Panc1 (cell line): Measurements from ENCODE around the gene NME2. TPM values are rescaled to one million over a fixed set of nuclear protein-coding genes. Genes with fewer than 3 reads are reported as not detected.

ENCODE experiments used
- ATAC-seq: fragments of 200-7000 bp; cut with Tn5 transposase; 2 replicates; pipeline ENCODE4 v1.9.1; 2020; ENCODE audit warnings: mild to moderate bottlenecking, moderate library complexity
- BruUV-seq: library from RNA; stranded (reverse); fragments of 400-500 nt; replicated peaks from 2 replicates; lab custom pipeline; 2021; lab: Mats Ljungman, UMichigan
- CTCF ChIA-PET: fragments of 300-600 bp; sonication (Branson Sonifier 250); formaldehyde crosslinking; loops from one replicate; lab custom pipeline; 2022; ENCODE audit warnings: antibody characterized with exemption; lab: Charles Lee
- POLR2A ChIA-PET: fragments of 300-600 bp; sonication (Branson Sonifier 250); formaldehyde crosslinking; loops from one replicate; lab custom pipeline; 2022; ENCODE audit warnings: antibody characterized with exemption; lab: Charles Lee
- DNase-seq: peaks from one replicate; pipeline ENCODE4 v3.0.0-alpha.2; 2010; ENCODE audit warnings: low read depth, low spot score
- H3K27ac ChIP-seq: 2 replicates; pipeline ENCODE4 v1.5.1; 2011; ENCODE audit warnings: mild to moderate bottlenecking, low read length, inconsistent platforms
- H3K27me3 ChIP-seq: fragments of 200-500 bp; sonication (Bioruptor generic); 2 replicates; pipeline ENCODE4 v1.6.0; 2014; ENCODE audit warnings: low read length, inconsistent platforms; ENCODE audit not compliant: control insufficient read depth, insufficient read depth
- H3K36me3 ChIP-seq: fragments of 200-500 bp; sonication (Bioruptor generic); 2 replicates; pipeline ENCODE4 v1.5.1; 2014; ENCODE audit warnings: inconsistent platforms, mild to moderate bottlenecking, low read length, moderate library complexity; ENCODE audit not compliant: control insufficient read depth, insufficient read depth
- H3K4me1 ChIP-seq: 2 replicates; pipeline ENCODE4 v1.5.1; 2011; ENCODE audit warnings: inconsistent platforms, mild to moderate bottlenecking, low read length, moderate library complexity; ENCODE audit not compliant: control insufficient read depth, insufficient read depth
- H3K4me3 ChIP-seq, 2 experiments: 2 replicates each; pipeline ENCODE4 v1.5.1; 2011 to 2012; ENCODE audit warnings: low read depth in 2 of 2, low read length in 2 of 2, mild to moderate bottlenecking in 2 of 2, inconsistent platforms in 1 of 2, moderate library complexity in 1 of 2
- H3K9me3 ChIP-seq: fragments of 200-500 bp; sonication (Bioruptor generic); 2 replicates; pipeline ENCODE4 v1.5.1; 2014; ENCODE audit warnings: low read depth, mild to moderate bottlenecking, inconsistent platforms, low read length, moderate library complexity; ENCODE audit not compliant: control insufficient read depth, insufficient read depth
- POLR2AphosphoS5 ChIP-seq: IDR thresholded peaks from 2 replicates; pipeline ENCODE4 v1.6.1; 2012; ENCODE audit warnings: mild to moderate bottlenecking, low read depth, low read length, moderate library complexity
- SIN3A ChIP-seq: IDR thresholded peaks from 2 replicates; pipeline ENCODE4 v1.6.1; 2012; ENCODE audit warnings: low read depth, mild to moderate bottlenecking, low read length, moderate library complexity, borderline replicate concordance; ENCODE audit not compliant: insufficient read depth
- TCF7L2 ChIP-seq: IDR thresholded peaks from 2 replicates; pipeline ENCODE4 v1.6.1; 2011; ENCODE audit warnings: mild to moderate bottlenecking, low read depth, low read length, inconsistent platforms
- in situ Hi-C: cut with HindIII; loops from 2 replicates; pipeline ENCODE4 v1.10.0; 2016; ENCODE audit warnings: low sequenced_read_pairs, low pct_unique_long_range_greater_than_20kb
- intact Hi-C: fragments of 100-400 bp; cut with micrococcal nuclease; formaldehyde crosslinking; loops from one replicate; pipeline ENCODE4 v1.10.0; 2022; ENCODE audit not compliant: unreplicated experiment
- total RNA-seq: library from RNA; stranded (reverse); gene quantifications from one replicate; pipeline ENCODE4 v1.2.1, GENCODE V29; 2021; ENCODE audit not compliant: unreplicated experiment
- TF ChIP-seq, protein P1 (sequence below): fragments of 450-650 bp; IDR thresholded peaks from 2 replicates; pipeline ENCODE4 v1.5.1; 2017; ENCODE audit warnings: mild to moderate bottlenecking
- TF ChIP-seq, protein P2 (sequence below), 2 experiments: IDR thresholded peaks; 2 replicates each; pipeline ENCODE4 v1.6.1; 2011 to 2012; ENCODE audit warnings: low read depth in 2 of 2, control low read depth in 1 of 2, low read length in 1 of 2, mild to moderate bottlenecking in 1 of 2, moderate library complexity in 1 of 2; ENCODE audit not compliant: insufficient read depth in 1 of 2

The NME2 gene
- total RNA-seq, 1 experiment from 2014 or later = 1,280 TPM

DNA sequence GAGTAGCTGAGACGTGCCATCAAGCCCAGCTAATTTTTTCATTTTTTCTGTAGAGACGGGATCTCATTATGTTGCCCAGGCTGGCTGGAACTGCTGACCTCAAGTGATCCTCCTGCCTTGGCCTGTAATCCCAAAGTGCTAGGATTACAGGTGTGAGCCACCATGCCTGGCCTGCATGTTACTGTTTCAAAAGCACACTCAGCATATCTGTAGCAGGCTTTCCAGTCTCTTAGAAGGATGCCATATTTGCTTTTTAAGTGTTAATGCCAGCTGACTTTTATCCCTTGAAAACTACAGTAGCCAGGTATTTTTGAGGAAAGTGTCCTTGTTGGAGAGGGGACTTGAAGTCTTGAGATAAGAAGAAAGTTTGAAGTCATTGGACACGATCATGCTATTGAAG is 30.3 kb upstream of the NME2 start:
- TF ChIP-seq, protein P1, sequence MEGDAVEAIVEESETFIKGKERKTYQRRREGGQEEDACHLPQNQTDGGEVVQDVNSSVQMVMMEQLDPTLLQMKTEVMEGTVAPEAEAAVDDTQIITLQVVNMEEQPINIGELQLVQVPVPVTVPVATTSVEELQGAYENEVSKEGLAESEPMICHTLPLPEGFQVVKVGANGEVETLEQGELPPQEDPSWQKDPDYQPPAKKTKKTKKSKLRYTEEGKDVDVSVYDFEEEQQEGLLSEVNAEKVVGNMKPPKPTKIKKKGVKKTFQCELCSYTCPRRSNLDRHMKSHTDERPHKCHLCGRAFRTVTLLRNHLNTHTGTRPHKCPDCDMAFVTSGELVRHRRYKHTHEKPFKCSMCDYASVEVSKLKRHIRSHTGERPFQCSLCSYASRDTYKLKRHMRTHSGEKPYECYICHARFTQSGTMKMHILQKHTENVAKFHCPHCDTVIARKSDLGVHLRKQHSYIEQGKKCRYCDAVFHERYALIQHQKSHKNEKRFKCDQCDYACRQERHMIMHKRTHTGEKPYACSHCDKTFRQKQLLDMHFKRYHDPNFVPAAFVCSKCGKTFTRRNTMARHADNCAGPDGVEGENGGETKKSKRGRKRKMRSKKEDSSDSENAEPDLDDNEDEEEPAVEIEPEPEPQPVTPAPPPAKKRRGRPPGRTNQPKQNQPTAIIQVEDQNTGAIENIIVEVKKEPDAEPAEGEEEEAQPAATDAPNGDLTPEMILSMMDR = no peak
- TF ChIP-seq SIN3A (no peak), POLR2AphosphoS5 (no peak), TCF7L2 (no peak)
- TF ChIP-seq, protein P2, sequence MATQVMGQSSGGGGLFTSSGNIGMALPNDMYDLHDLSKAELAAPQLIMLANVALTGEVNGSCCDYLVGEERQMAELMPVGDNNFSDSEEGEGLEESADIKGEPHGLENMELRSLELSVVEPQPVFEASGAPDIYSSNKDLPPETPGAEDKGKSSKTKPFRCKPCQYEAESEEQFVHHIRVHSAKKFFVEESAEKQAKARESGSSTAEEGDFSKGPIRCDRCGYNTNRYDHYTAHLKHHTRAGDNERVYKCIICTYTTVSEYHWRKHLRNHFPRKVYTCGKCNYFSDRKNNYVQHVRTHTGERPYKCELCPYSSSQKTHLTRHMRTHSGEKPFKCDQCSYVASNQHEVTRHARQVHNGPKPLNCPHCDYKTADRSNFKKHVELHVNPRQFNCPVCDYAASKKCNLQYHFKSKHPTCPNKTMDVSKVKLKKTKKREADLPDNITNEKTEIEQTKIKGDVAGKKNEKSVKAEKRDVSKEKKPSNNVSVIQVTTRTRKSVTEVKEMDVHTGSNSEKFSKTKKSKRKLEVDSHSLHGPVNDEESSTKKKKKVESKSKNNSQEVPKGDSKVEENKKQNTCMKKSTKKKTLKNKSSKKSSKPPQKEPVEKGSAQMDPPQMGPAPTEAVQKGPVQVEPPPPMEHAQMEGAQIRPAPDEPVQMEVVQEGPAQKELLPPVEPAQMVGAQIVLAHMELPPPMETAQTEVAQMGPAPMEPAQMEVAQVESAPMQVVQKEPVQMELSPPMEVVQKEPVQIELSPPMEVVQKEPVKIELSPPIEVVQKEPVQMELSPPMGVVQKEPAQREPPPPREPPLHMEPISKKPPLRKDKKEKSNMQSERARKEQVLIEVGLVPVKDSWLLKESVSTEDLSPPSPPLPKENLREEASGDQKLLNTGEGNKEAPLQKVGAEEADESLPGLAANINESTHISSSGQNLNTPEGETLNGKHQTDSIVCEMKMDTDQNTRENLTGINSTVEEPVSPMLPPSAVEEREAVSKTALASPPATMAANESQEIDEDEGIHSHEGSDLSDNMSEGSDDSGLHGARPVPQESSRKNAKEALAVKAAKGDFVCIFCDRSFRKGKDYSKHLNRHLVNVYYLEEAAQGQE (IDR thresholded peaks at IDR 0.05; ENCODE audit: insufficient read depth in 1 of 2, low read depth in 2 of 2, low read length in 1 of 2) = no peak
- intact Hi-C loops = no loop called here
- no peak overlapping the region for H3K4me3 ChIP-seq
- ATAC-seq = no peak
- ChIA-PET POLR2A (interaction anchor here (0.7 kb wide), 1 partner anchor 96 kb away, joined by 4 read pairs; no protein-coding TSS in a partner anchor), CTCF (interaction anchor here (0.8 kb wide), 1 partner anchor 11 kb away, joined by 4 read pairs; no protein-coding TSS in a partner anchor)
- no TSS peak for BruUV-seq
- no peaks in the 10 kb centered on the region for H3K36me3 ChIP-seq
- no peak overlapping the region for H3K27ac ChIP-seq
- no peaks in the 10 kb centered on the region for H3K9me3 ChIP-seq
- no peaks in the 10 kb centered on the region for H3K27me3 ChIP-seq
- in situ Hi-C loops = no loop called here
- no peaks in the 10 kb centered on the region; the same call in 1 of the 2 replicates for H3K4me1 ChIP-seq
- DNase-seq = no peak

DNA sequence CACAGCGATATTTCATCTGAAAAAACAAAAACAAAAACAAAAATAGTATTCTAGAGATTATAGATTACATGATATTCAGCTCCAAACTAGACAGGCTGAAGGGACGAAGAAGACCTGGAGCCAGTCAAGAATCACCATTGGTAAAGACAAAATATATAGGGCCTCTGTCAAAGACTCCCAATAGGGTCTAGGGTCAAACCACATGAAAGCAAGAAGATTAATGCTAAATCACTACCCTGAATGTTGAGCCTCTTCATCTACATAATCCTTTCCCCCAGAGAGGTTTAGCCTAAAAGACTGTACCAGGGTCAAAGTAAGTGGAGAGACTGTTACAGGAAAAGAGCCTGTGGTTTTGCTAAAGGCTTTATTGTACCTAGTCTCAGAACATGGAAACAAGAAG is 23.6 kb upstream of the NME2 start:
- no peak overlapping the region for H3K4me3 ChIP-seq
- no peak for DNase-seq
- intact Hi-C loops = no loop called here
- no peaks in the 10 kb centered on the region for H3K4me1 ChIP-seq
- ChIA-PET POLR2A (interaction anchor here (0.6 kb wide), 1 partner anchor 12 kb away, joined by 10 read pairs; no protein-coding TSS in a partner anchor), CTCF (interaction anchor here (0.6 kb wide), 1 partner anchor 572 kb away, joined by 3 read pairs; no protein-coding TSS in a partner anchor)
- no TSS peak for BruUV-seq
- no peaks in the 10 kb centered on the region for H3K36me3 ChIP-seq
- no peaks in the 10 kb centered on the region for H3K9me3 ChIP-seq
- in situ Hi-C loops = no loop called here
- H3K27ac ChIP-seq = no peak overlapping the region
- no peak for ATAC-seq
- H3K27me3 ChIP-seq = no peaks in the 10 kb centered on the region
- TF ChIP-seq POLR2AphosphoS5 (no peak), TCF7L2 (no peak), SIN3A (no peak)
- TF ChIP-seq, protein P2 (IDR thresholded peaks at IDR 0.05; ENCODE audit: insufficient read depth in 1 of 2, low read depth in 2 of 2, low read length in 1 of 2) = no peak
- TF ChIP-seq, protein P1 = no peak
